Stimulated activated CD4-positive, alpha-beta T cell treated with anti-CD3 and anti-CD28 coated beads, TNF-alpha, amount 100 ng/mL, for 24 hours (primary cell): ENCODE measurements around the gene SHMT1.
"Not testable (repeated sequence)": the region's sequence is repeated elsewhere in the genome, so short reads cannot be mapped to it uniquely, and the experiment has no call there.

ENCODE experiments used
- DNase-seq, 3 experiments: peaks; one replicate each; pipeline ENCODE4 v3.0.0-alpha.2; 2020; ENCODE audit warnings: low read depth in 3 of 3

The SHMT1 gene

GRCh38 chr17:18363101-18364049 is at the start of gene SHMT1:
SHMT1 (minus strand) TSS chr17:18363550; CDS start chr17:18355981, 7,569 bp downstream.
- peak; percentile 79 to 93 (median 81) for DNase-seq

- not testable (repeated sequence) for DNase-seq
Measured at GRCh38 chr17:18412001-18412538, 48.7 kb upstream of the SHMT1 start.

- DNase-seq, result peak in 1 of 3 experiments; percentile 24
Measured at GRCh38 chr17:18411377-18411864, 48.1 kb upstream of the SHMT1 start.

GRCh38 chr17:18410736-18411135 is 47.4 kb upstream of the SHMT1 start:
- DNase-seq, result not testable (repeated sequence)

- not testable (repeated sequence) for DNase-seq
Measured at GRCh38 chr17:18409321-18409720, 46.0 kb upstream of the SHMT1 start.

GRCh38 chr17:18408906-18409305 is 45.6 kb upstream of the SHMT1 start:
- DNase-seq, result not testable (repeated sequence)

GRCh38 chr17:18403604-18404003 is 40.3 kb upstream of the SHMT1 start:
- not testable (repeated sequence) for DNase-seq

- DNase-seq, result not testable (repeated sequence)
Measured at GRCh38 chr17:18403166-18403565, 39.8 kb upstream of the SHMT1 start.

GRCh38 chr17:18401872-18402590 is 38.7 kb upstream of the SHMT1 start:
- not testable (repeated sequence) for DNase-seq

- not testable (repeated sequence) for DNase-seq
Measured at GRCh38 chr17:18388728-18389127, 25.4 kb upstream of the SHMT1 start.

GRCh38 chr17:18388266-18388665 is 24.9 kb upstream of the SHMT1 start:
- not testable (repeated sequence) for DNase-seq

GRCh38 chr17:18387583-18387982 is 24.2 kb upstream of the SHMT1 start:
- not testable (repeated sequence) for DNase-seq

GRCh38 chr17:18384271-18384670 is 20.9 kb upstream of the SHMT1 start:
- DNase-seq, result not testable (repeated sequence)

GRCh38 chr17:18383079-18383481 is 19.7 kb upstream of the SHMT1 start:
- DNase-seq, result not testable (repeated sequence)

GRCh38 chr17:18382441-18383078 is 19.2 kb upstream of the SHMT1 start:
- DNase-seq, result no peak

- DNase-seq, result no peak
Measured at GRCh38 chr17:18381953-18382245, 18.5 kb upstream of the SHMT1 start.

GRCh38 chr17:18381158-18381952 is 18.0 kb upstream of the SHMT1 start:
- no peak for DNase-seq

GRCh38 chr17:18380471-18381157 is 17.3 kb upstream of the SHMT1 start:
- no peak for DNase-seq

GRCh38 chr17:18379246-18380146 is 16.1 kb upstream of the SHMT1 start:
- no peak for DNase-seq
